Vagina (tissue), 2 donors: Measurements from ENCODE around the gene CHD5. TPM values are rescaled to one million over a fixed set of nuclear protein-coding genes. Genes with fewer than 3 reads are reported as not detected.

Experiments
- DNase-seq, 2 donors: peaks; one replicate each; pipeline ENCODE4 v3.0.0-alpha.2; 2017; ENCODE audit errors: extremely low spot score in 2 of 2
- H3K27ac ChIP-seq: fragments of 200-600 bp; sonication (generic); one replicate; pipeline ENCODE4 v1.5.1; 2019
- H3K27me3 ChIP-seq: fragments of 200-600 bp; sonication (generic); one replicate; pipeline ENCODE4 v1.5.1; 2019
- H3K36me3 ChIP-seq, 2 donors: fragments of 200-600 bp; sonication (generic); one replicate each; pipeline ENCODE4 v1.5.1; 2017 to 2019
- H3K4me1 ChIP-seq: fragments of 200-600 bp; sonication (generic); one replicate; pipeline ENCODE4 v1.5.1; 2019
- H3K4me3 ChIP-seq, 2 donors: fragments of 200-600 bp; sonication (generic); 1 replicate in 1 of 2; 2 replicates in 1 of 2; pipeline ENCODE4 v1.5.1; 2016 to 2019
- H3K9me3 ChIP-seq: fragments of 200-600 bp; sonication (generic); one replicate; pipeline ENCODE4 v1.5.1; 2019
- CTCF ChIP-seq, 3 experiments: fragments of 450-650 bp in 2 of 3; fragments of 200-600 bp in 1 of 3; sonication (generic) in 1 of 3; IDR thresholded peaks; one replicate each; pipeline ENCODE4 v1.5.1; 2017 to 2019; ENCODE audit warnings: antibody characterized with exemption in 3 of 3, mild to moderate bottlenecking in 2 of 3, moderate library complexity in 2 of 3
- POLR2A ChIP-seq, 2 donors: fragments of 450-650 bp; IDR thresholded peaks; one replicate each; pipeline ENCODE4 v1.6.1; 2017; ENCODE audit warnings: antibody characterized with exemption in 2 of 2, mild to moderate bottlenecking in 2 of 2, moderate library complexity in 2 of 2
- POLR2AphosphoS5 ChIP-seq, 2 donors: sonication (generic); formaldehyde crosslinking; IDR thresholded peaks; one replicate each; pipeline ENCODE4 v1.9.0; 2017; ENCODE audit warnings: antibody characterized with exemption in 2 of 2, mild to moderate bottlenecking in 2 of 2, low read depth in 1 of 2; ENCODE audit not compliant: insufficient read depth in 1 of 2
- intact Hi-C: fragments of 100-400 bp; cut with DNase I; formaldehyde crosslinking; loops from one replicate; pipeline ENCODE4 v1.15.1; 2023
- total RNA-seq: library from RNA; depleted of rRNA; stranded (reverse); fragments of >200 nt; gene quantifications from one replicate; pipeline ENCODE4 v1.2.3, GENCODE V29; 2016

CHD5 gene
- total RNA-seq, 1 donor from 2014 or later = 2.0 TPM

- TF ChIP-seq CTCF (IDR thresholded peaks at IDR 0.05) = no peak
- no peak for TF ChIP-seq POLR2AphosphoS5 (IDR thresholded peaks at IDR 0.05; ENCODE audit: insufficient read depth in 1 of 2, low read depth in 1 of 2)
- TF ChIP-seq POLR2A (IDR thresholded peaks at IDR 0.05) = no peak
- no peak overlapping the region for H3K4me3 ChIP-seq
- no peak overlapping the region for H3K27ac ChIP-seq
- H3K27me3 ChIP-seq = no peaks in the 10 kb centered on the region
- no peaks in the 10 kb centered on the region for H3K9me3 ChIP-seq
- DNase-seq = no peak
- intact Hi-C loops = no loop called here
- H3K4me1 ChIP-seq = peaks cover 2% of the 10 kb centered on the region
- no peaks in the 10 kb centered on the region for H3K36me3 ChIP-seq
Measured at GRCh38 chr1:6092211-6092610, 87.9 kb downstream of the CHD5 start.

GRCh38 chr1:6091823-6092109, 88.4 kb downstream of the CHD5 start:
- Histone ChIP-seq H3K4me3 (no peak overlapping the region), H3K9me3 (no peaks in the 10 kb centered on the region), H3K27me3 (no peaks in the 10 kb centered on the region), H3K27ac (no peak overlapping the region), H3K4me1 (no peaks in the 10 kb centered on the region), H3K36me3 (no peaks in the 10 kb centered on the region)
- DNase-seq = no peak
- TF ChIP-seq POLR2AphosphoS5 (IDR thresholded peaks at IDR 0.05; ENCODE audit: insufficient read depth in 1 of 2, low read depth in 1 of 2) (no peak), CTCF (IDR thresholded peaks at IDR 0.05) (no peak), POLR2A (IDR thresholded peaks at IDR 0.05) (no peak)
- intact Hi-C loops = no loop called here

- no peak overlapping the region for H3K27ac ChIP-seq
Measured at GRCh38 chr1:6090996-6091822, 88.9 kb downstream of the CHD5 start.

GRCh38 chr1:6090288-6090687, 89.8 kb downstream of the CHD5 start:
- no peaks in the 10 kb centered on the region for H3K36me3 ChIP-seq
- DNase-seq = no peak
- no peak for TF ChIP-seq POLR2A (IDR thresholded peaks at IDR 0.05)
- TF ChIP-seq CTCF (IDR thresholded peaks at IDR 0.05) = no peak
- no peak for TF ChIP-seq POLR2AphosphoS5 (IDR thresholded peaks at IDR 0.05; ENCODE audit: insufficient read depth in 1 of 2, low read depth in 1 of 2)
- intact Hi-C loops = no loop called here
- no peaks in the 10 kb centered on the region for H3K4me1 ChIP-seq
- H3K27ac ChIP-seq = no peak overlapping the region
- no peak overlapping the region for H3K4me3 ChIP-seq
- no peaks in the 10 kb centered on the region for H3K27me3 ChIP-seq
- no peaks in the 10 kb centered on the region for H3K9me3 ChIP-seq

More at GRCh38 chr1:6090996-6091822, 88.9 kb downstream of the CHD5 start:
- Histone ChIP-seq H3K36me3 (no peaks in the 10 kb centered on the region), H3K4me1 (no peaks in the 10 kb centered on the region), H3K4me3 (no peak overlapping the region), H3K27me3 (no peaks in the 10 kb centered on the region), H3K9me3 (no peaks in the 10 kb centered on the region)
- DNase-seq = no peak
- no peak for TF ChIP-seq CTCF (IDR thresholded peaks at IDR 0.05)
- TF ChIP-seq POLR2A (IDR thresholded peaks at IDR 0.05) = no peak
- no peak for TF ChIP-seq POLR2AphosphoS5 (IDR thresholded peaks at IDR 0.05; ENCODE audit: insufficient read depth in 1 of 2, low read depth in 1 of 2)
- intact Hi-C loops = no loop called here

DNA sequence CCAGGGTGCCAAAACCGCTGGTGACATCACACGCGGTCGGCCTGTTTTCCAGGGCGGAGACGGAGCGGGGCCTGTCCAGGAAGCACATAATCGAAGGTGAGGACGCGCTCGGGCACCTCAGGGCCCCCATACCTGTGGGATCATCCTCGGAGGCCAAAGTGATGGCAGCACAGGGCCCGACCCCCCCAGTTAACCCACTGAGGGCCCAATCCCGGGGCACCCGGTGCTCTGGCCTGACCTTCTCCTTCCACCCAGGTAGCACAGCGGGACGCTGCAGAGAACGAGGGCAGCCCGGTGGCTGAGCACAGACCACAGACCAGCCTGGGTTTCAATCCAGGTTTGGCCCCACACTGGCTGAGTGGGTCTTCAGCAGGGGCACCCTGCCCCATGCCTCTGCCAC, 91.2 kb downstream of the CHD5 start:
- intact Hi-C loops = no loop called here

More for the DNA sequence above, 91.2 kb downstream of the CHD5 start:
- Histone ChIP-seq H3K27ac (no peak overlapping the region), H3K4me3 (no peak overlapping the region), H3K36me3 (no peaks in the 10 kb centered on the region), H3K9me3 (no peaks in the 10 kb centered on the region), H3K27me3 (no peaks in the 10 kb centered on the region), H3K4me1 (peaks cover 8% of the 10 kb centered on the region)
- no peak for DNase-seq
- TF ChIP-seq POLR2AphosphoS5 (IDR thresholded peaks at IDR 0.05; ENCODE audit: insufficient read depth in 1 of 2, low read depth in 1 of 2) = no peak
